Astrocyte (in vitro differentiated cells and primary cell): Measurements from ENCODE around the gene ARRB1.

Source experiments
- EZH2 ChIP-seq: IDR thresholded peaks from 2 replicates; pipeline ENCODE4 v1.6.1; 2012; ENCODE audit warnings: mild to moderate bottlenecking, low read length, inconsistent platforms; ENCODE audit not compliant: insufficient read depth
- TF ChIP-seq, protein P1 (sequence below): IDR thresholded peaks from 2 replicates; pipeline ENCODE4 v1.5.1; 2011; ENCODE audit warnings: low read depth, mild to moderate bottlenecking, inconsistent platforms, low read length, moderate library complexity; ENCODE audit not compliant: insufficient read depth

DNA sequence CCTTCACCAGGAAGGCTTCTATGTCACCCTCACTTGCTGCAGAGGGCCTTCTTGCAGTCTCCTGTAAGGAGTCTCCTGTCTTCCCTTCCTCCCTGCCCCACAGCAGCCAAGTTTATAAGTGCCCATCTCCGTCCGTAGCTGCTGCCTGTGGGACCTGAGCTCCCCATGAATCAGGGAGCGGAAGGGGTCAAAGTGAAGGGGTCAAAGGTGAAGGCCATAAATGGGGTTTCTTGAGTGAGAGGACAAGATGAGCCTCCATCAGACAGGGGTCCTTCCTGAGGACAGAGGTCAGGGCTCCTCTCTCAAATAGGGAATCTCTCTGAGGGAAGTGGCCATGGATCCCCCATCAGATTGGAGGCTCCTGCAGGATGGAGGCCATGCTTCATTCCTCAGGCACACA is 44.4 kb downstream of the ARRB1 start:
- TF ChIP-seq, protein P1, sequence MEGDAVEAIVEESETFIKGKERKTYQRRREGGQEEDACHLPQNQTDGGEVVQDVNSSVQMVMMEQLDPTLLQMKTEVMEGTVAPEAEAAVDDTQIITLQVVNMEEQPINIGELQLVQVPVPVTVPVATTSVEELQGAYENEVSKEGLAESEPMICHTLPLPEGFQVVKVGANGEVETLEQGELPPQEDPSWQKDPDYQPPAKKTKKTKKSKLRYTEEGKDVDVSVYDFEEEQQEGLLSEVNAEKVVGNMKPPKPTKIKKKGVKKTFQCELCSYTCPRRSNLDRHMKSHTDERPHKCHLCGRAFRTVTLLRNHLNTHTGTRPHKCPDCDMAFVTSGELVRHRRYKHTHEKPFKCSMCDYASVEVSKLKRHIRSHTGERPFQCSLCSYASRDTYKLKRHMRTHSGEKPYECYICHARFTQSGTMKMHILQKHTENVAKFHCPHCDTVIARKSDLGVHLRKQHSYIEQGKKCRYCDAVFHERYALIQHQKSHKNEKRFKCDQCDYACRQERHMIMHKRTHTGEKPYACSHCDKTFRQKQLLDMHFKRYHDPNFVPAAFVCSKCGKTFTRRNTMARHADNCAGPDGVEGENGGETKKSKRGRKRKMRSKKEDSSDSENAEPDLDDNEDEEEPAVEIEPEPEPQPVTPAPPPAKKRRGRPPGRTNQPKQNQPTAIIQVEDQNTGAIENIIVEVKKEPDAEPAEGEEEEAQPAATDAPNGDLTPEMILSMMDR: no peak
- TF ChIP-seq EZH2: no peak
